ENCODE measurements around the gene SCMH1. TPM values are rescaled to one million over a fixed set of nuclear protein-coding genes. Genes with fewer than 3 reads are reported as not detected.

The SCMH1 gene
- total RNA-seq, 2 experiments from 2014 or later: 47.0 to 47.7 TPM

GRCh38 chr1:41277371-41277975, 35.4 kb upstream of the SCMH1 start:
- Histone ChIP-seq H3K27ac (ENCODE audit: low read depth, low read length, poor library complexity, severe bottlenecking) (no peak overlapping the region), H3K9me2 (ENCODE audit: insufficient read depth, low read length) (no peaks in the 10 kb centered on the region), H3K4me3 (ENCODE audit: low read depth, low read length, poor library complexity, severe bottlenecking) (no peak overlapping the region), H4K20me1 (ENCODE audit: insufficient read depth, low read length) (no peaks in the 10 kb centered on the region), H3K4me2 (ENCODE audit: low read length) (no peak overlapping the region), H3K4me1 (ENCODE audit: insufficient read depth, low read length, poor library complexity, severe bottlenecking) (no peaks in the 10 kb centered on the region), H3K79me2 (ENCODE audit: insufficient read depth, low read depth, low read length) (no peaks in the 10 kb centered on the region), H3K36me3 (ENCODE audit: insufficient read depth, low read length) (no peaks in the 10 kb centered on the region), H3K9me3 (ENCODE audit: low read length) (no peaks in the 10 kb centered on the region), H2AFZ (ENCODE audit: low read length) (no peak overlapping the region)
- ChIA-PET POLR2A (interaction anchor here (0.6 kb wide), 1 partner anchor 147 kb away, joined by 3 read pairs; no protein-coding TSS in a partner anchor), CTCF (ENCODE audit: unreplicated experiment) (no interaction called here)
- TF ChIP-seq EZH2phosphoT487 (IDR thresholded peaks at IDR 0.05; ENCODE audit: borderline replicate concordance, low read depth, low read length) (no peak), CTCF (conservative IDR thresholded peaks at IDR 0.05; ENCODE audit: low read length) (no peak)
- no peak for DNase-seq (ENCODE audit: low spot score)
- intact Hi-C loops (cut with micrococcal nuclease; ENCODE audit: unreplicated experiment): no loop called here
- BruUV-seq (replicated peaks): no TSS peak

- no peaks in the 10 kb centered on the region for H3K9me2 ChIP-seq (ENCODE audit: insufficient read depth, low read length)
- H4K20me1 ChIP-seq (ENCODE audit: insufficient read depth, low read length): no peaks in the 10 kb centered on the region
- H2AFZ ChIP-seq (ENCODE audit: low read length): no peak overlapping the region
- H3K79me2 ChIP-seq (ENCODE audit: insufficient read depth, low read depth, low read length): no peaks in the 10 kb centered on the region
- H3K9me3 ChIP-seq (ENCODE audit: low read length): no peaks in the 10 kb centered on the region
- POLR2A ChIA-PET: no interaction called here
- no peak overlapping the region for H3K27ac ChIP-seq (ENCODE audit: low read depth, low read length, poor library complexity, severe bottlenecking)
- H3K4me2 ChIP-seq (ENCODE audit: low read length): no peak overlapping the region
- H3K4me3 ChIP-seq (ENCODE audit: low read depth, low read length, poor library complexity, severe bottlenecking): no peak overlapping the region
- no peak for TF ChIP-seq EZH2phosphoT487 (IDR thresholded peaks at IDR 0.05; ENCODE audit: borderline replicate concordance, low read depth, low read length)
- TF ChIP-seq CTCF (conservative IDR thresholded peaks at IDR 0.05; ENCODE audit: low read length): no peak
- no peaks in the 10 kb centered on the region for H3K4me1 ChIP-seq (ENCODE audit: insufficient read depth, low read length, poor library complexity, severe bottlenecking)
- intact Hi-C loops (cut with micrococcal nuclease; ENCODE audit: unreplicated experiment): no loop called here
- no TSS peak for BruUV-seq (replicated peaks)
- DNase-seq (ENCODE audit: low spot score): no peak
- H3K36me3 ChIP-seq (ENCODE audit: insufficient read depth, low read length): no peaks in the 10 kb centered on the region
- CTCF ChIA-PET (ENCODE audit: unreplicated experiment): no interaction called here
Measured at GRCh38 chr1:41275831-41276230, 33.7 kb upstream of the SCMH1 start.

- CTCF ChIA-PET (ENCODE audit: unreplicated experiment): no interaction called here
- Histone ChIP-seq H3K4me3 (ENCODE audit: low read depth, low read length, poor library complexity, severe bottlenecking) (no peak overlapping the region), H3K4me1 (ENCODE audit: insufficient read depth, low read length, poor library complexity, severe bottlenecking) (no peaks in the 10 kb centered on the region), H4K20me1 (ENCODE audit: insufficient read depth, low read length) (no peaks in the 10 kb centered on the region), H3K9me2 (ENCODE audit: insufficient read depth, low read length) (no peaks in the 10 kb centered on the region), H3K9me3 (ENCODE audit: low read length) (no peaks in the 10 kb centered on the region), H3K4me2 (ENCODE audit: low read length) (no peak overlapping the region), H2AFZ (ENCODE audit: low read length) (no peak overlapping the region), H3K36me3 (ENCODE audit: insufficient read depth, low read length) (no peaks in the 10 kb centered on the region), H3K79me2 (ENCODE audit: insufficient read depth, low read depth, low read length) (no peaks in the 10 kb centered on the region), H3K27ac (ENCODE audit: low read depth, low read length, poor library complexity, severe bottlenecking) (no peak overlapping the region)
- intact Hi-C loops (cut with micrococcal nuclease; ENCODE audit: unreplicated experiment): no loop called here
- TF ChIP-seq CTCF (conservative IDR thresholded peaks at IDR 0.05; ENCODE audit: low read length): no peak
- TF ChIP-seq EZH2phosphoT487 (IDR thresholded peaks at IDR 0.05; ENCODE audit: borderline replicate concordance, low read depth, low read length): no peak
- no TSS peak for BruUV-seq (replicated peaks)
- POLR2A ChIA-PET: interaction anchor here (0.6 kb wide), 1 partner anchor 70 kb away, joined by 3 read pairs; no protein-coding TSS in a partner anchor
- no peak for DNase-seq (ENCODE audit: low spot score)
Measured at GRCh38 chr1:41274752-41275545, 32.8 kb upstream of the SCMH1 start.

Measured in OCI-LY7 (cell line).